DOHH2 (cell line): ENCODE measurements around the gene AFF2.
A peak's percentile ranks its signal among the peaks of the same experiment; 100 is the strongest.

ENCODE experiments used
- H3F3A ChIP-seq: fragments of 200-600 bp; sonication (generic), shearing (Covaris generic); 2 replicates; pipeline ENCODE4 v1.6.0; 2016; ENCODE audit warnings: antibody characterized with exemption, mild to moderate bottlenecking; ENCODE audit not compliant: control insufficient read depth, insufficient read depth
- H3K27ac ChIP-seq: fragments of 200-600 bp; sonication (generic); 2 replicates; pipeline ENCODE4 v1.5.1; 2014; ENCODE audit warnings: low read depth, mild to moderate bottlenecking, low read length, moderate library complexity
- H3K27me3 ChIP-seq: fragments of 200-600 bp; sonication (generic); 2 replicates; pipeline ENCODE4 v1.6.1; 2014; ENCODE audit warnings: mild to moderate bottlenecking, low read length, mixed read lengths; ENCODE audit not compliant: control insufficient read depth
- H3K36me3 ChIP-seq: fragments of 200-600 bp; sonication (generic); 2 replicates; pipeline ENCODE4 v1.6.1; 2014; ENCODE audit warnings: mild to moderate bottlenecking, low read length, moderate library complexity, mixed read lengths; ENCODE audit not compliant: control insufficient read depth
- H3K4me1 ChIP-seq: fragments of 200-600 bp; sonication (generic); 2 replicates; pipeline ENCODE4 v1.6.1; 2014; ENCODE audit warnings: mild to moderate bottlenecking, low read length, mixed read lengths; ENCODE audit not compliant: control insufficient read depth
- H3K4me2 ChIP-seq: fragments of 200-600 bp; sonication (generic); 2 replicates; pipeline ENCODE4 v1.6.0; 2014; ENCODE audit warnings: mild to moderate bottlenecking, low read length, moderate library complexity
- H3K4me3 ChIP-seq: fragments of 200-600 bp; sonication (generic); 2 replicates; pipeline ENCODE4 v1.5.1; 2014; ENCODE audit warnings: mild to moderate bottlenecking, low read length, mixed read lengths
- H3K79me2 ChIP-seq: fragments of 200-600 bp; sonication (generic); 2 replicates; pipeline ENCODE4 v1.6.1; 2014; ENCODE audit warnings: mild to moderate bottlenecking, low read length, mixed read lengths; ENCODE audit not compliant: control insufficient read depth
- H3K9me2 ChIP-seq: fragments of 200-600 bp; sonication (generic); replicated peaks from 2 replicates; pipeline ENCODE4 v1.6.1; 2014; ENCODE audit warnings: mild to moderate bottlenecking, low read length, mixed read lengths; ENCODE audit not compliant: control insufficient read depth
- H3K9me3 ChIP-seq: fragments of 200-600 bp; sonication (generic); 2 replicates; pipeline ENCODE4 v1.6.1; 2014; ENCODE audit warnings: antibody characterized with exemption, low read length, mixed read lengths; ENCODE audit not compliant: control insufficient read depth, insufficient read depth
- H4K20me1 ChIP-seq: fragments of 200-600 bp; sonication (generic); 2 replicates; pipeline ENCODE4 v1.6.0; 2014; ENCODE audit warnings: low read depth, mild to moderate bottlenecking, antibody characterized with exemption, low read length, moderate library complexity; ENCODE audit not compliant: control insufficient read depth, insufficient read depth
- EZH2phosphoT487 ChIP-seq: fragments of 200-600 bp; sonication (generic); IDR thresholded peaks from 2 replicates; pipeline ENCODE4 v1.6.1; 2017; ENCODE audit warnings: borderline replicate concordance, mild to moderate bottlenecking, antibody characterized with exemption, low read length, moderate library complexity, mixed read lengths
- TF ChIP-seq, protein P1 (sequence below): fragments of 200-600 bp; sonication (generic); IDR thresholded peaks from one replicate; pipeline ENCODE4 v1.5.1; 2014; ENCODE audit warnings: antibody characterized with exemption, mild to moderate bottlenecking, low read depth, low read length; ENCODE audit not compliant: poor library complexity, severe bottlenecking

The AFF2 gene

GRCh38 chrX:148611993-148612392 is 111.6 kb downstream of the AFF2 start:
- H3K36me3 ChIP-seq, result peaks cover 41% of the 10 kb centered on the region
- TF ChIP-seq, protein P1, sequence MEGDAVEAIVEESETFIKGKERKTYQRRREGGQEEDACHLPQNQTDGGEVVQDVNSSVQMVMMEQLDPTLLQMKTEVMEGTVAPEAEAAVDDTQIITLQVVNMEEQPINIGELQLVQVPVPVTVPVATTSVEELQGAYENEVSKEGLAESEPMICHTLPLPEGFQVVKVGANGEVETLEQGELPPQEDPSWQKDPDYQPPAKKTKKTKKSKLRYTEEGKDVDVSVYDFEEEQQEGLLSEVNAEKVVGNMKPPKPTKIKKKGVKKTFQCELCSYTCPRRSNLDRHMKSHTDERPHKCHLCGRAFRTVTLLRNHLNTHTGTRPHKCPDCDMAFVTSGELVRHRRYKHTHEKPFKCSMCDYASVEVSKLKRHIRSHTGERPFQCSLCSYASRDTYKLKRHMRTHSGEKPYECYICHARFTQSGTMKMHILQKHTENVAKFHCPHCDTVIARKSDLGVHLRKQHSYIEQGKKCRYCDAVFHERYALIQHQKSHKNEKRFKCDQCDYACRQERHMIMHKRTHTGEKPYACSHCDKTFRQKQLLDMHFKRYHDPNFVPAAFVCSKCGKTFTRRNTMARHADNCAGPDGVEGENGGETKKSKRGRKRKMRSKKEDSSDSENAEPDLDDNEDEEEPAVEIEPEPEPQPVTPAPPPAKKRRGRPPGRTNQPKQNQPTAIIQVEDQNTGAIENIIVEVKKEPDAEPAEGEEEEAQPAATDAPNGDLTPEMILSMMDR, result no peak
- TF ChIP-seq EZH2phosphoT487, result no peak
- no peaks in the 10 kb centered on the region for H3K27me3 ChIP-seq
- H3K4me3 ChIP-seq, result no peak overlapping the region
- no peaks in the 10 kb centered on the region for H3K9me2 ChIP-seq
- H3K79me2 ChIP-seq, result peaks cover 93% of the 10 kb centered on the region
- no peak overlapping the region for H3K27ac ChIP-seq
- no peaks in the 10 kb centered on the region for H4K20me1 ChIP-seq
- peaks cover 64% of the 10 kb centered on the region for H3K4me1 ChIP-seq
- H3K4me2 ChIP-seq, result 0 out of 2 replicates have a peak overlapping the region, but pooled peaks have one; percentile 24
- peaks cover 5% of the 10 kb centered on the region; the same call in 1 of the 2 replicates for H3K9me3 ChIP-seq
- peaks cover 12% of the 10 kb centered on the region for H3F3A ChIP-seq

DNA sequence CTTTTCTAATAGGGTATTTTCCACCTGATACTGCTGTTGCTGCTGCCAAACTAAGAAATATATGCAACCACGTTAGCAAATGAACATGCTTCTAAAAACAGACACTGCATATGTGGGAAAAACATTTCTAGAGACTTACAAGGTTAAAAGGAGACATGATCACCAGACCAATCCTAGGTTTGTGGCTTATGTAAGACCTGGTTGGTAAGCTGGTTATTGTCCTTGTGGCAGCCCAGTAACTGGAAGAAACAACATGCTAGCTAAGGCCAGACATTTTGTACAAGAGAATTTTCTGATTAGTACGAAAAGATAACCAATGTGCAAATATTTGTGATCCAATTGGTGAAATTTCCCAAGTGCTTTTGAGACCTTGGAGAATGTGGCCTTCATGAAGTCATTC is 112.0 kb downstream of the AFF2 start:
- Histone ChIP-seq H3K4me3 (no peak overlapping the region), H4K20me1 (no peaks in the 10 kb centered on the region), H3F3A (peaks cover 12% of the 10 kb centered on the region), H3K4me1 (peaks cover 61% of the 10 kb centered on the region), H3K27ac (no peak overlapping the region), H3K36me3 (peaks cover 39% of the 10 kb centered on the region), H3K9me2 (no peaks in the 10 kb centered on the region), H3K79me2 (peaks cover 90% of the 10 kb centered on the region), H3K9me3 (peaks cover under 1% of the 10 kb centered on the region; the same call in 1 of the 2 replicates), H3K27me3 (no peaks in the 10 kb centered on the region), H3K4me2 (no peak overlapping the region)
- TF ChIP-seq, protein P1, result no peak
- no peak for TF ChIP-seq EZH2phosphoT487

DNA sequence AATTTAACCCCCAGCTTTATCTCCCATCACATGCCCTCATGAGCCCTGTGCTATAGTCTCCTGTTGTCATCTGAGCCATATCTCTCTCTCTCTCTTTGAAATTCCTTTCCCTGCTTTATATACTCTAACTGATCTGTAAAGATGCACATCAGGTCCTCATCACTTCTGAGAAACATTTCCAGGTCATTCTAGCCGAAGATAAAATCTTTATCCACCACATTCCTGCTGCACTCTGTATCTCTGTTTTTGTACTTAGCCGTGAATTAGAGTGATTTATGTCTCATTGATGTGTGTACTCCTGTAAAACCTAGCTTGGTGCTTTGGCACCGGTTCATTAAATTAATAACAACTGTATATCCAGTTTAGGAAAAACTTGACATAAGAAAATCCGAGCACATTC is 113.2 kb downstream of the AFF2 start:
- TF ChIP-seq, protein P1, result no peak
- no peak for TF ChIP-seq EZH2phosphoT487
- no peak overlapping the region for H3K27ac ChIP-seq
- no peaks in the 10 kb centered on the region for H4K20me1 ChIP-seq
- peaks cover 38% of the 10 kb centered on the region for H3K36me3 ChIP-seq
- no peak overlapping the region for H3K4me3 ChIP-seq
- no peaks in the 10 kb centered on the region for H3K27me3 ChIP-seq
- peaks cover 57% of the 10 kb centered on the region for H3K4me1 ChIP-seq
- peaks cover 90% of the 10 kb centered on the region for H3K79me2 ChIP-seq
- H3K4me2 ChIP-seq, result no peak overlapping the region
- H3K9me2 ChIP-seq, result no peaks in the 10 kb centered on the region
- no peaks in the 10 kb centered on the region for H3K9me3 ChIP-seq
- peaks cover 10% of the 10 kb centered on the region for H3F3A ChIP-seq

DNA sequence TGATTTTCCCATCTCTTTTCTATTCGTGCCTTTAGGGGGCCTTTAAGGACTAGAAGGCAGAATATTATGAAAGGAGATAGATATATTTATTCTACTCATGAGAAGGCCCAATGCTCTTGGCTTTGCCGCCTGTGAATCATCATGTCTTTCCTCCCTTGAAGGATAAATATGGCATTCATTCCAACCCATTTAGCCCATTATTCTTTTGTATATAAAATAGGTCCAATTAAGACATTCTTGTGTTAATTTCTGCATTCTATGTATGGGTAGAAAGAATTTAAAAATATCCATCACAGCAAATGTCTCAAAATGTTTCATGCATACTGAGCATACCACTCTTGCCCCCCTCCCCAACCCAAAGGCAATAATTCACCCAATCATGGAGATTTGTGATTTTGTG is 115.1 kb downstream of the AFF2 start:
- Histone ChIP-seq H3K4me3 (no peak overlapping the region), H3K9me3 (no peaks in the 10 kb centered on the region), H3K36me3 (peaks cover 34% of the 10 kb centered on the region), H3K9me2 (no peaks in the 10 kb centered on the region), H3K4me1 (peaks cover 53% of the 10 kb centered on the region), H3K4me2 (no peak overlapping the region), H3K27me3 (no peaks in the 10 kb centered on the region), H3K27ac (no peak overlapping the region), H3F3A (no peaks in the 10 kb centered on the region), H4K20me1 (no peaks in the 10 kb centered on the region), H3K79me2 (peaks cover 90% of the 10 kb centered on the region)
- no peak for TF ChIP-seq EZH2phosphoT487
- TF ChIP-seq, protein P1, result no peak
